AG04450 (cell line): Measurements from ENCODE around the gene KCNMB2. TPM values are rescaled to one million over a fixed set of nuclear protein-coding genes. Genes with fewer than 3 reads are reported as not detected.

Experiments used
- CTCF ChIA-PET: fragments of 300-600, 350-600 bp; formaldehyde crosslinking; extraction: SDS; loops from one replicate; lab custom pipeline; 2022; ENCODE audit warnings: antibody characterized with exemption, inconsistent platforms; lab: Charles Lee
- POLR2A ChIA-PET: fragments of 350-600 bp; formaldehyde crosslinking; extraction: SDS; loops from one replicate; lab custom pipeline; 2021; ENCODE audit warnings: antibody characterized with exemption, inconsistent platforms; lab: Yijun Ruan, JAX
- DNase-seq: peaks from one replicate; pipeline ENCODE4 v3.0.0-alpha.2; 2011; ENCODE audit warnings: low read depth, low spot score
- H3K27ac ChIP-seq: one replicate; pipeline ENCODE4 v1.5.1; 2012; ENCODE audit warnings: low read depth, low read length, control low read depth
- H3K27me3 ChIP-seq: one replicate; pipeline ENCODE4 v1.6.0; 2012; ENCODE audit warnings: low read length; ENCODE audit not compliant: control insufficient read depth, insufficient read depth
- H3K4me3 ChIP-seq: 2 replicates; pipeline ENCODE4 v1.5.1; 2011; ENCODE audit warnings: mild to moderate bottlenecking, low read depth, low read length, control low read depth
- H3K9me3 ChIP-seq: 2 replicates; pipeline ENCODE4 v1.5.1; 2012; ENCODE audit warnings: low read length; ENCODE audit not compliant: control insufficient read depth, insufficient read depth
- polyA plus RNA-seq: library from polyadenylated mRNA; depleted of rRNA; stranded (reverse); fragments of >200 nt; gene quantifications from 2 replicates; pipeline ENCODE4 v1.2.3, GENCODE V29; 2011
- TF ChIP-seq, protein P1 (sequence below): IDR thresholded peaks from 2 replicates; pipeline ENCODE4 v1.5.1; 2011; ENCODE audit warnings: low read depth, low read length, control low read depth, inconsistent platforms

Gene KCNMB2
- polyA plus RNA-seq, 1 experiment = not detected

DNA sequence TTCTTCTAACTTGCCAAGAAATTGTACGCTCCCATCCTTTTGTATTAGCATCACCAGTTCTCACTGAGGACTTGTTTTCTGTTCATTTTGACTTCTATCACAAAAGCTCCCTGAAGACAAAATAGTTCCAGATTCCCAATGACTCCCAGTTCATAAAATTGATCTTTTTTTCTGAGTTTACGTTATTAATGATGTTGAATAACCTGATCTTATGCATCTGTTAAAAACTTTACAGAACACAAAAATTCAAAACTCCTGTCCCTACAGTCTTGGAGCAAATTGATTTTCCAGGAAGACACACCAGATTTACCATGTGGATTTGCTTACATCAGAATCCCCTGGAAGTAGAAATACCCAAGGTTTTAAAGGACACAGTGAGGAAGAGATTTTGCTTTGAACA lies 8.3 kb upstream of the KCNMB2 start:
- Histone ChIP-seq H3K27me3 (no peaks in the 10 kb centered on the region), H3K27ac (no peak overlapping the region), H3K9me3 (no peaks in the 10 kb centered on the region), H3K4me3 (no peak overlapping the region)
- CTCF ChIA-PET = no interaction called here
- POLR2A ChIA-PET = no interaction called here
- no peak for DNase-seq
- TF ChIP-seq, protein P1, sequence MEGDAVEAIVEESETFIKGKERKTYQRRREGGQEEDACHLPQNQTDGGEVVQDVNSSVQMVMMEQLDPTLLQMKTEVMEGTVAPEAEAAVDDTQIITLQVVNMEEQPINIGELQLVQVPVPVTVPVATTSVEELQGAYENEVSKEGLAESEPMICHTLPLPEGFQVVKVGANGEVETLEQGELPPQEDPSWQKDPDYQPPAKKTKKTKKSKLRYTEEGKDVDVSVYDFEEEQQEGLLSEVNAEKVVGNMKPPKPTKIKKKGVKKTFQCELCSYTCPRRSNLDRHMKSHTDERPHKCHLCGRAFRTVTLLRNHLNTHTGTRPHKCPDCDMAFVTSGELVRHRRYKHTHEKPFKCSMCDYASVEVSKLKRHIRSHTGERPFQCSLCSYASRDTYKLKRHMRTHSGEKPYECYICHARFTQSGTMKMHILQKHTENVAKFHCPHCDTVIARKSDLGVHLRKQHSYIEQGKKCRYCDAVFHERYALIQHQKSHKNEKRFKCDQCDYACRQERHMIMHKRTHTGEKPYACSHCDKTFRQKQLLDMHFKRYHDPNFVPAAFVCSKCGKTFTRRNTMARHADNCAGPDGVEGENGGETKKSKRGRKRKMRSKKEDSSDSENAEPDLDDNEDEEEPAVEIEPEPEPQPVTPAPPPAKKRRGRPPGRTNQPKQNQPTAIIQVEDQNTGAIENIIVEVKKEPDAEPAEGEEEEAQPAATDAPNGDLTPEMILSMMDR = no peak

DNA sequence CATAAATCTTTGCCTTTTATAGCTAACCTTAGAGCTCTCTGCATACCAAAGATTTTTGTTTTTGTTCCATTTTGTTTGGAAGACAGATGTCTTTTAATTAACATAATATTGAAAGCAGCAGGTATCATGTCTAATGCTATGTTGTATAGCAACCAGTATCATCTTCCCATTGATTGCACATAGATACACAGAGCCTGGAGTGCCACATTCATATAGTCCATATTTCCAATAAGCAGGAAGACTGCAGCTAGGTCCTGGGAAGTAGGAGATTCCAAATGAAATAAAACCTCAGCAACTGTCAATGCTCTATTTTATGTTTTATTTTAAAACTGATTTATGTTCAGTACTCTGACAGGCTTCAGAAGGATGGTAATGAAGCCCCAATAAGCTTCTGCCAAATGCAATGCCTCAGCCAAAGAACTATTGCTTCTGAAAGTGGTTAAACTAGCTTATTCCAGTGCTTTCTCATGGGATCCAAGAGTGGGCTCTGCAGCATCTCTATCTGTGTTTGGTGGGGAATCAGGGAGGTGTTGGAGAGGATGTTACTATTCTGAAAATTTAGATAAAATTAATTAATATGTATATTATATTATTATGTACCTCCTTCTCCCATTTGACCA lies 6.5 kb upstream of the KCNMB2 start:
- Histone ChIP-seq H3K4me3 (no peak overlapping the region), H3K27me3 (no peaks in the 10 kb centered on the region), H3K9me3 (no peaks in the 10 kb centered on the region), H3K27ac (no peak overlapping the region)
- CTCF ChIA-PET = no interaction called here
- TF ChIP-seq, protein P1 = no peak
- no peak for DNase-seq
- POLR2A ChIA-PET = no interaction called here

DNA sequence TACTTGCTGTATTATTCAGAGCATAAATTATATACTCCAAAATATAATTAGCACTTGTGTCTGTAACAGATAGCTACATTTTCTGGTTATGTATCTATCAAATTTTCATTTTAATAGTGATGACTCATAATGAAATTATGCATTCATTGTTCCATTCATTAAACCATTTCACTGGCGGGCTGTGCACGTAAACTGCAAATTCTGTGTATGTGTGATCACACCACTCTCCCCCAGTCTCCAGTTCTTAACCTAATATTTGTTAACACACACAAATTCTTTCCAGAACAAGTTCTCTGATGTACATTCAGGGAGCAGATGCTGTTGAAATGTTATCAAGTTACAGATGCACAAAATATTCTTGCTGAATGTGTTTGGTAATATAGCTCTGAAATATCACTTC lies 3.8 kb upstream of the KCNMB2 start:
- Histone ChIP-seq H3K4me3 (no peak overlapping the region), H3K27me3 (peaks cover 11% of the 10 kb centered on the region), H3K27ac (no peak overlapping the region), H3K9me3 (no peaks in the 10 kb centered on the region)
- DNase-seq = no peak
- TF ChIP-seq, protein P1 = no peak
- POLR2A ChIA-PET = no interaction called here
- CTCF ChIA-PET = no interaction called here

DNA sequence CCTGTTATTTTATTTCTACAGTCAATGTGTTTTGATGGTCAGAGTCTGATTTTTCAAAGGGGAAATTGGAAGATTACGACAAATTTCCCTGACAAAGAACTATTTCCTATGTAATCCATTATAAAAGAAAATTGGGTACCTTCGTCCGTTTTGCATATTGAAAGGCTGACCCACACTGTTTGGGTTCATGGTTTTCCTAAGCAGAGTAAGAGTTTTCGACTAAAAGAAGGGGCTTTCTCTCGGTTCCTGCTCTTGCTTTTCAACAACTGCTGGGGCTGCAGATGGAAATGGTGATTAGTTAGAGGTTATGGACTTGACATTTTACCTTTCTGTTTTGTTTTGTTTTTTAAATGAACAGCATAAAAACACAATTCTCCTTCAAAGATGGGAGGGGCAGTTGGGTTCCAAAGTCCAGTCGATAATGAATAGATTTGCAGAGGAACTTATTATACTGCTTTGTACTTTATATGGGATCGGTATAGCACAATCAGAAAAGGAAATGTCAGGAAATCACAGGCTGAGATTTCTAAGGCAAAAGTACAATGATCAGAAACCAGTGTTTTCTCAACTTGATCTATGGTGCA lies 978 bp downstream of the KCNMB2 start:
- POLR2A ChIA-PET = no interaction called here
- no peak overlapping the region for H3K4me3 ChIP-seq
- no peak for DNase-seq

DNA sequence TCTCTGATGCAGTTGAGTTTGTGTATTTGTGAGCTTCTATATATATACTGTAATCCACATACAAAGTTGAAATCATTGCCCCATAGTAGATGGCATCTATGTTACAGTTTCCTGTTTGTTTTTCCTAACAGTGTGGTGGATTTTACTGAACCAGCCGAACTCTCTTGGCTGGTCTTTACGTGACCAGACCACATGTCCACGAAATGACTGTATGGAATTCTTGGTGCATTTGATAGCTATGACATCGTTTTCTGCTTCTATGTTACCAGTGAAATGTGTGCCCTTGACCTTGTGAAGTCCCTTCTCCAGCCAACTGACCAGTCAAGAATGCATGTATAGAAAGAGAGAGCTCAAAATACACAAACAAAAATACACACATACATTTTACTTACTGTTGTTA lies 1.8 kb downstream of the KCNMB2 start:
- ChIA-PET CTCF (no interaction called here), POLR2A (no interaction called here)
- DNase-seq = no peak
- TF ChIP-seq, protein P1 = no peak
- Histone ChIP-seq H3K27me3 (peaks cover 11% of the 10 kb centered on the region), H3K4me3 (no peak overlapping the region), H3K9me3 (no peaks in the 10 kb centered on the region), H3K27ac (no peak overlapping the region)

More for the DNA sequence above, 978 bp downstream of the KCNMB2 start:
- CTCF ChIA-PET = no interaction called here
- Histone ChIP-seq H3K27me3 (peaks cover 11% of the 10 kb centered on the region), H3K9me3 (no peaks in the 10 kb centered on the region), H3K27ac (no peak overlapping the region)
- TF ChIP-seq, protein P1 = no peak
